Inflammatory macrophage (primary cell): ENCODE data around the gene ZNF791.
"Not testable (repeated sequence)": the region's sequence is repeated elsewhere in the genome, so short reads cannot be mapped to it uniquely, and the experiment has no call there.

Experiments used
- DNase-seq, 2 donors: peaks; one replicate each; pipeline ENCODE4 v3.0.0-alpha.2; 2020 to 2022
- total RNA-seq, 18 experiments: gene quantifications; one replicate each; lab custom pipeline; 2026; ENCODE audit warnings: mixed read lengths in 6 of 18, inconsistent platforms in 2 of 18; lab: John Stamatoyannopoulos, UW

ZNF791 gene
- 5.3 to 33.3 (median 21.7) reads per million in 18 experiments for total RNA-seq

DNA sequence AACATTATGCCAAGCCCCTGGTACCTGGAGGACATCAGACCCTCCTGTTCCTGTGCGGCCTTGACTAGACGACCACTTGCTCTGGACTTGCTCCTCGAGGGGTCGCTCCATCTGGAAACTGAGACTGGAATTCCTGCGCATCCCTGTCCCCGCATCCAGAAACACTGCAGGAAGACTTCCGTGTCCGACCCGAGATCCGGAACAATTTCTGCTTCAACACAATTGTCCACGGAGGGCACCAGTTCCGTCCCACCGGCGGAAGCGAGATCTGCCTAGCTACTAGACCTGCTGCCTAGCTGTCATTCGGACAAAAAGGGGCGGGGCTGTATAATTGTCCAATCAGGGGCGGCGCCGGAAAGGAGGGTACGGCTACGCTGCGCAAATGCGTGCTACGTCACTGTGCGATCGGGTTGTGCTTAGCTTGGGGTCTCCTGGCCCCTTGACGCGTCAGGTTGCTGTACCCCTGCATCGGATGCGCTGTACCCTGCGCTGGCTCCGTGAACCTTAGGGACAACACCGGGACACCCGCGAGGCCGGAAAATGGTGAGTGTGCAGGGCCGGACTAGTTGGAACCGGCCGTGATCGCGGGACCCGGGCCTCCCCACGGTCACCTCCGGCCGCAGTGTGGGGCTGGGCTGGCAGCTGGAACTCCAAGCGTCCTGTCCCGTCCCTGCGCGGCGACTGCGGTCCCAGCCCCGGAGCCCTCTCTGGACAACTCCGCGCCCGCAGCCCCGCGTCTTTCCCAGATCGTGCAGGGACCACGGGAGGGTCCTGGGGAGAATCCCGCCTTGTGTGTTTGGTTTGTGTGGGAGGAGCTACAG is at the start of gene ZNF791, which contains the start of gene ZNF490:
Gene ZNF791 (plus strand): TSS at position 381 of the 821 bp plus-strand sequence. CDS start 160 bp downstream, at position 541.
Gene ZNF490 (minus strand): TSS at position 274 of the 821 bp plus-strand sequence. CDS start 133 bp downstream, at position 141.
- DNase-seq = peak; percentile 98 to 99

GRCh38 chr19:12564016-12564664 is 46.6 kb upstream of the ZNF791 start:
- DNase-seq = peak; percentile 88 to 89

- DNase-seq = not testable (repeated sequence)
These were observed 44.3 kb upstream of the ZNF791 start for GRCh38 chr19:12566380-12566779.

- no peak for DNase-seq
These were observed 42.8 kb upstream of the ZNF791 start for GRCh38 chr19:12567951-12568350.

GRCh38 chr19:12574036-12574435 is 36.7 kb upstream of the ZNF791 start:
- DNase-seq = no peak

- DNase-seq = no peak
These were observed 32.1 kb upstream of the ZNF791 start for GRCh38 chr19:12578641-12579040.

DNA sequence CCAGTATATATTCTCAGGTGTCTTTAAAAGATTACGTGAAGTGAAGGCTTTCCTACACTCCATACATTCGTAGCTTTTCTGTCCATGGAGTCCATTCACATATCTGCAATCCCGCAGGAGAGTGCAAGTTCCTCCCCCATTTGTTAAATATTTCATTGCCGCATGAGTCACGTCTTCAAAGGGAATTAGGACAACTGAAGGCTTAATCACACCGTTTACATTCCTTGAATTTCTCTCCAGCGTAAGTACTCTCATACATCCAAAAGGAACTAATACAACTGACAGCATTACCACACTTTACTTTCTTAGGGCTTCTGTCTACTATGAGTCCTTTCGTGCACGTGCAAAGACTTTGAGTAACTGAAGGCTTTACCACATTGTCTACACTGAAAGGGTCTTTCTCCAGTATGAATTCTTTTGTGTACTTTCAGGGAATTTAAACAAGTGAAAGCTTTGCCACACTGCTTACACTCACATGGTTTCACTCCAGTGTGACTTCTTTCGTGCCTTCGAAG is 30.5 kb upstream of the ZNF791 start:
- DNase-seq = no peak

GRCh38 chr19:12581100-12581499 is 29.6 kb upstream of the ZNF791 start:
- no peak for DNase-seq

DNA sequence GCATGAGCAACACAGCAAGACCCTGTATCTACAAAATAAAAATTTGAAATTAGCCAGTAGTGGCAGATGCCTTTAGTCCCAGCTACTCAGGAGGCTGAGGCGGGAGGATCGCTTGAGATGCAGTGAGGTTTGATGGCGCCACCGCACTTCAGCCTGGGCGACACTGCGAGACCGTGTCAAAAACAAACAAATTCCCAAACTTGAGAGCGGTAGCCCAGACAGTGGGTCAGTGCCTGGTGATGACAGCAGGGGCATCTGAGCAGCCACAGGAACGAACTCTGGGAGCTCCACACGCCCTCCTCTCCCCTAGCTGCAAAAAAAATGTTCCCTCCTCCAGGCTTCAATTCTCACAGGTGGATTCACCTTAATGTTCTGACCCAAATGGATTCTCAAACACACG is 14.2 kb upstream of the ZNF791 start:
- no peak for DNase-seq

- DNase-seq = no peak
These were observed 13.7 kb upstream of the ZNF791 start for GRCh38 chr19:12596927-12597548.

DNA sequence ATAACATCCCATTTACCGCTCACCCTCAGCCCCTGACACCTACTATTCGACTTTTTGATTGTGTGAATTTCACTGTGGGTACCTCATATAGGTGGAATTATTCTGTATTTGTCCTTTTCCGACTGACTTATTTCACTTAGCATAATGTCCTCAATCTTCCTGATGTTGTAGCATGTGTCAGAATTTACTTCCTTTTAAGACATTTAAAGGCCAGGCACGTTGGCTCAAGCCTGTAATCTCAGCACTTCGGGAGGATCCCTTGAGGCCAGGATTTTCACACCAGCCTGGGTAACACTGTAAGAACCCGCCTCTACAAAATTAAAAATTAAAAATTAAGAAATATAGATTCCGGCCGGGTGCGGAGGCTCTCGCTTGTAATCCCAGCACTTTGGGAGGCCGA is 13.1 kb upstream of the ZNF791 start:
- DNase-seq = no peak

DNA sequence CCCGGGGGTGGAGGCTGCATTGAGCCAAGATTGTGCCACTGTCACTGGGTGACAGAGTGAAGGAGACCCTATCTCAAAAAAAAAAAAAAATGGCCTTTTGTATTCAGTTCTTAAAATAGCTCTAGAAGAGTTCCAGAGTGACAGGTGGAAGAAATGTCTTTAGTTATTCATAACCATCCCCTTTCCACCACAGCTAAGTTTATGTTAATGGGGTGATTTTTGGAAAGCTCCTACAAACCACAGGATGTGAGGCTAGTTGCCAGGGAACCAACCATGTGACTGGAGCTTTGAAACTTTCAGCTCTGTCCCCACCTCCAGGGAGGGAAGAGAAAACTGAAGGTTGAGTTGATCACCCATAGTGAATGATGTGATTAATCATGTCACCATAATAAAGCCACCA is 7.0 kb upstream of the ZNF791 start:
- DNase-seq = no peak

DNA sequence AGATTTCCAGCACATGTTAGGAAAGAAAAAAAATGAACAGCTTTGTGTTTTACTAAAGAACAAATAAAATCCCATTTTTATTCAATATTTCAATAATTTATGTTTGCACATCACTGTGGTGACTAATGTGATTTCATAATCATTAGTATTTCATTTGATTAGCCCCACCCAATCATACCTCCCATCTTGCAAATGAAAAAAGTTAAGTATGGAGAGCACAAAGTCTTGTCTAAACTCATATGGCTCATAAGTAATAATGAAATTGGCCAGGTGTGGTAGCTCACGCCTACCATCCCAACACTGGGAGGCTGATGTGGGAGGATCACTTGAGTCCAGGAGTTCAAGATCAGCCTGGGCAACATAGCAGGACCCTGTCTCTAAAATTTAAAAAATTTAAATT is 3.9 kb upstream of the ZNF791 start:
- no peak for DNase-seq

GRCh38 chr19:12607631-12608030 is 3.1 kb upstream of the ZNF791 start:
- peak; percentile 24 to 36 for DNase-seq

GRCh38 chr19:12611361-12611699 is 610 bp downstream of the ZNF791 start:
- peak in 1 of 2 donors; percentile 10 for DNase-seq

- no peak for DNase-seq
These were observed 6.9 kb downstream of the ZNF791 start for GRCh38 chr19:12617646-12618045.

DNA sequence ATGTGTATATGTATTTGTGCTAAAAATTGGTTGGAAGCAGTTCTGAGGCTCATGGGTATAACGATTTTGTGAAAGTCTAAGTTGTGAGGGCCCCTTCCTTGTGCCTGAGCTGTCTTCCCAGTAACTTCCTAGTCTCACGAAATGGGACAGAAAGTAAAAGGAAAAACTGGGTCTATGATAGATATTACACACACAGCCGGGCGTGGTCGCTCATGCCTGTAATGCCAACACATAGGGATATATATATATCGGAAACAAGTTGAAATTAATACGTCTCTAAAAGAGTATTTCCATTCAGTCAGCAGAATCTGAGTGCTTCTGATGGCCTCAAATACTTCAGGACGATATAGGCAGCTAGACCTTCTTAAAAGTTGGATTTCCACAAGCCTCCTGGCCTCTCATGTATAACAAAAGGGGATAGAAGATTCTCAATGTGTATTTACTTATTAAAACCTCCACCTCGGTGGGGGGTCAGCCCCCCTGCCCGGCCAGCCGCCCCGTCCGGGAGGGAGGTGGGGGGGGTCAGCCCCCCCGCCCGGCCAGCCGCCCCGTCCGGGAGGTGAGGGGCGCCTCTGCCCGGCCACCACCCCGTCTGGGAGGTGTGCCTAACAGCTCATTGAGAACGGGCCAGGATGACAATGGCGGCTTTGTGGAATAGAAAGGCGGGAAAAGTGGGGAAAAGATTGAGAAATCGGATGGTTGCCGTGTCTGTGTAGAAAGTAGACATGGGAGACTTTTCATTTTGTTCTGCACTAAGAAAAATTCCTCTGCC is 10.7 kb downstream of the ZNF791 start:
- DNase-seq = not testable (repeated sequence)

- no peak for DNase-seq
These were observed 12.8 kb downstream of the ZNF791 start for GRCh38 chr19:12623361-12624031.

- no peak for DNase-seq
These were observed 16.2 kb downstream of the ZNF791 start for GRCh38 chr19:12626958-12627357.

DNA sequence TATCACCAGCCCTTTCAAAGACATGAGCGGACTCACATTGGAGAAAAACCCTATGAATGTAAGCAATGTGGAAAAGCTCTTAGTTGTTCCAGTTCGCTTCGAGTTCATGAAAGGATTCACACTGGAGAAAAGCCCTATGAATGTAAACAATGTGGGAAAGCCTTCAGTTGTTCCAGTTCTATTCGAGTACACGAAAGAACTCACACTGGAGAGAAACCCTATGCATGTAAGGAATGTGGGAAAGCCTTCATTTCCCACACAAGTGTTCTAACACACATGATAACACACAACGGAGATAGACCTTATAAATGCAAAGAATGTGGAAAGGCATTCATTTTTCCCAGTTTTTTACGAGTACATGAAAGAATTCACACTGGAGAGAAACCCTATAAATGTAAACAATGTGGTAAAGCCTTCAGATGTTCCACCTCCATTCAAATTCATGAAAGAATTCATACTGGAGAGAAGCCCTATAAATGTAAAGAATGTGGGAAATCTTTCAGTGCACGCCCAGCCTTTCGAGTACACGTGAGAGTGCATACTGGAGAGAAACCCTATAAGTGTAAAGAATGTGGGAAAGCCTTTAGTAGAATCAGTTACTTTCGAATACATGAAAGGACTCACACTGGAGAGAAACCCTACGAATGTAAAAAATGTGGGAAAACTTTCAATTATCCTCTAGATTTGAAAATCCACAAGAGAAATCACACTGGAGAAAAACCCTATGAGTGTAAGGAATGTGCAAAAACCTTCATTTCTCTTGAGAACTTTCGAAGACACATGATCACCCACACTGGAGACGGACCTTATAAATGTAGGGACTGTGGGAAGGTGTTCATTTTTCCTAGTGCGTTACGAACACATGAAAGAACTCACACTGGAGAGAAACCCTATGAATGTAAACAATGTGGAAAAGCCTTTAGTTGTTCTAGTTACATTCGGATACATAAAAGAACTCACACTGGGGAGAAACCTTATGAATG is 17.6 kb downstream of the ZNF791 start:
- DNase-seq = peak in 1 of 2 donors; percentile 8

GRCh38 chr19:12629215-12629614 is 18.5 kb downstream of the ZNF791 start:
- no peak for DNase-seq
